GM18858 (cell line): ENCODE data around the gene TASP1.
"Not testable (repeated sequence)": the region's sequence is repeated elsewhere in the genome, so short reads cannot be mapped to it uniquely, and the experiment has no call there.

Source experiments
- ATAC-seq: cut with Tn5 transposase; IDR thresholded peaks from one replicate; pipeline ENCODE4 v1.9.1; 2021; ENCODE audit not compliant: unreplicated experiment

Gene TASP1

GRCh38 chr20:13638496-13639149 is at the start of gene TASP1:
Gene TASP1, minus strand, starts transcription at chr20:13638932. Its CDS starts 8,854 bp downstream, at chr20:13630078.
- peak; percentile 99 for ATAC-seq

GRCh38 chr20:13687815-13688214 is 49.1 kb upstream of the TASP1 start:
- ATAC-seq, result no peak

GRCh38 chr20:13685623-13686022 is 46.9 kb upstream of the TASP1 start:
- ATAC-seq, result no peak

GRCh38 chr20:13684566-13685222 is 46.0 kb upstream of the TASP1 start:
- peak; percentile 71 for ATAC-seq

GRCh38 chr20:13683833-13684232 is 45.1 kb upstream of the TASP1 start:
- no peak for ATAC-seq

GRCh38 chr20:13681248-13682125 is 42.8 kb upstream of the TASP1 start:
- peak; percentile 90 for ATAC-seq

GRCh38 chr20:13678944-13679343 is 40.2 kb upstream of the TASP1 start:
- no peak for ATAC-seq

GRCh38 chr20:13677241-13677640 is 38.5 kb upstream of the TASP1 start:
- ATAC-seq, result no peak

GRCh38 chr20:13676682-13677081 is 38.0 kb upstream of the TASP1 start:
- no peak for ATAC-seq

GRCh38 chr20:13672690-13673089 is 34.0 kb upstream of the TASP1 start:
- no peak for ATAC-seq

GRCh38 chr20:13671916-13672378 is 33.2 kb upstream of the TASP1 start:
- no peak for ATAC-seq

- no peak for ATAC-seq
Observed at GRCh38 chr20:13671512-13671911, 32.8 kb upstream of the TASP1 start.

- ATAC-seq, result no peak
Observed at GRCh38 chr20:13670160-13670559, 31.4 kb upstream of the TASP1 start.

GRCh38 chr20:13665709-13666395 is 27.1 kb upstream of the TASP1 start:
- no peak for ATAC-seq

- no peak for ATAC-seq
Observed at GRCh38 chr20:13661070-13661685, 22.4 kb upstream of the TASP1 start.

- ATAC-seq, result peak; percentile 98
Observed at GRCh38 chr20:13659288-13659687, 20.6 kb upstream of the TASP1 start.

GRCh38 chr20:13658060-13658459 is 19.3 kb upstream of the TASP1 start:
- not testable (repeated sequence) for ATAC-seq

- no peak for ATAC-seq
Observed at GRCh38 chr20:13656721-13657368, 18.1 kb upstream of the TASP1 start.

- ATAC-seq, result no peak
Observed at GRCh38 chr20:13654463-13655023, 15.8 kb upstream of the TASP1 start.

- no peak for ATAC-seq
Observed at GRCh38 chr20:13650474-13650873, 11.7 kb upstream of the TASP1 start.
